Spinal cord (tissue), 4 donors: ENCODE results near the gene OR11A1. TPM values are rescaled to one million over a fixed set of nuclear protein-coding genes. Genes with fewer than 3 reads are reported as not detected.

Source experiments
- polyA plus RNA-seq, 2 donors: library from polyadenylated mRNA; unstranded; fragments of 120-200 nt; gene quantifications; one replicate each; pipeline ENCODE4 v1.2.1, GENCODE V29; 2013; ENCODE audit not compliant: insufficient read length in 2 of 2
- total RNA-seq, 2 donors: library from RNA; depleted of rRNA in 1 of 2; stranded (reverse); fragments of 120-200 nt in 1 of 2; fragments of >200 nt in 1 of 2; gene quantifications; one replicate each; pipeline versions ENCODE4 v1.2.3 to v1.2.4, GENCODE V29; 2013 to 2014

OR11A1 gene
- total and polyA plus RNA-seq, 4 donors, result not detected

Other genes with a start within 250 kb of the OR11A1 start
- gene OR14J1, start 155.4 kb downstream of the OR11A1 start, total RNA-seq, result under 1 TPM in 1 of 2 donors, not detected in 1; 0.40 TPM
- under 1 TPM; 0.06 to 0.08 TPM for gene OR14J1, start 155.4 kb downstream of the OR11A1 start, polyA plus RNA-seq
- not detected for gene OR5V1, start 88.2 kb downstream of the OR11A1 start, total RNA-seq
- gene OR5V1, start 88.2 kb downstream of the OR11A1 start, polyA plus RNA-seq, result not detected
- gene OR12D3, start 81.8 kb downstream of the OR11A1 start, total RNA-seq, result not detected
- gene OR12D3, start 81.8 kb downstream of the OR11A1 start, polyA plus RNA-seq, result not detected
- under 1 TPM in 1 of 2 donors, not detected in 1; 0.22 TPM for gene OR12D2, start 61.4 kb downstream of the OR11A1 start, total RNA-seq
- not detected for gene OR12D2, start 61.4 kb downstream of the OR11A1 start, polyA plus RNA-seq
- gene OR12D1, start 42.1 kb downstream of the OR11A1 start, total RNA-seq, result under 1 TPM in 1 of 2 donors, not detected in 1; 0.20 TPM
- gene OR12D1, start 42.1 kb downstream of the OR11A1 start, polyA plus RNA-seq, result not detected
- gene OR10C1, start 17.8 kb downstream of the OR11A1 start, total RNA-seq, result not detected
- not detected for gene OR10C1, start 17.8 kb downstream of the OR11A1 start, polyA plus RNA-seq
- not detected for gene OR2H1, start 84 bp upstream of the OR11A1 start, total RNA-seq
- gene OR2H1, start 84 bp upstream of the OR11A1 start, polyA plus RNA-seq, result under 1 TPM; 0.27 to 0.33 TPM
- not detected for gene MAS1L, start 30.9 kb upstream of the OR11A1 start, total RNA-seq
- not detected for gene MAS1L, start 30.9 kb upstream of the OR11A1 start, polyA plus RNA-seq
- under 1 TPM; 0.50 to 0.94 TPM for gene UBD, start 102.7 kb upstream of the OR11A1 start, total RNA-seq
- gene UBD, start 102.7 kb upstream of the OR11A1 start, polyA plus RNA-seq, result under 1 TPM in 1 of 2 donors, not detected in 1; 0.27 TPM
- gene OR2H2, start 128.1 kb upstream of the OR11A1 start, total RNA-seq, result not detected
- gene OR2H2, start 128.1 kb upstream of the OR11A1 start, polyA plus RNA-seq, result 1 to 10 TPM; 2.0 to 2.7 TPM
- 100 to 1,000 TPM in 1 of 2 donors, 10 to 100 TPM in 1; 97.9 to 125 TPM for gene GABBR1, start 176.1 kb upstream of the OR11A1 start, total RNA-seq
- gene GABBR1, start 176.1 kb upstream of the OR11A1 start, polyA plus RNA-seq, result 100 to 1,000 TPM; 415 to 438 TPM
- 10 to 100 TPM; 22.6 to 82.9 TPM for gene MOG, start 200.0 kb upstream of the OR11A1 start, total RNA-seq
- gene MOG, start 200.0 kb upstream of the OR11A1 start, polyA plus RNA-seq, result 100 to 1,000 TPM; 223 to 225 TPM
- gene ZFP57, start 224.1 kb upstream of the OR11A1 start, total RNA-seq, result not detected
- 1 to 10 TPM; 5.9 to 7.1 TPM for gene ZFP57, start 224.1 kb upstream of the OR11A1 start, polyA plus RNA-seq